Activated CD8-positive, alpha-beta memory T cell treated with anti-CD3 and anti-CD28 coated beads for 1 hour (primary cell): ENCODE data around the gene POU2AF3.

ENCODE experiments used
- DNase-seq, 2 donors: peaks; one replicate each; pipeline ENCODE4 v3.0.0-alpha.2; 2020; ENCODE audit warnings: low read depth in 1 of 2; ENCODE audit errors: extremely low read depth in 1 of 2

The POU2AF3 gene

GRCh38 chr11:111352231-111352746 is 53.9 kb downstream of the POU2AF3 start:
- DNase-seq, result no peak

- DNase-seq, result no peak
Measured at GRCh38 chr11:111352935-111353710, 54.8 kb downstream of the POU2AF3 start.

GRCh38 chr11:111353776-111354600 is 55.6 kb downstream of the POU2AF3 start:
- DNase-seq, result no peak

GRCh38 chr11:111354601-111354891 is 56.2 kb downstream of the POU2AF3 start:
- DNase-seq, result no peak

- no peak for DNase-seq
Measured at GRCh38 chr11:111355101-111355500, 56.8 kb downstream of the POU2AF3 start.

- DNase-seq, result no peak
Measured at GRCh38 chr11:111355956-111356659, 57.8 kb downstream of the POU2AF3 start.

- DNase-seq, result no peak
Measured at GRCh38 chr11:111356660-111357048, 58.3 kb downstream of the POU2AF3 start.

GRCh38 chr11:111357150-111358037 is 59.0 kb downstream of the POU2AF3 start:
- DNase-seq, result no peak
